Mesenchymal stem cell (in vitro differentiated cells and primary cell): ENCODE data around the gene ZCWPW1.
"Not testable (repeated sequence)": the region's sequence is repeated elsewhere in the genome, so short reads cannot be mapped to it uniquely, and the experiment has no call there.

ENCODE experiments used
- DNase-seq: peaks from one replicate; pipeline ENCODE4 v3.0.0-alpha.2; 2013
- H2AFZ ChIP-seq: one replicate; pipeline ENCODE4 v1.6.1; 2013; ENCODE audit warnings: low read depth, mild to moderate bottlenecking, control low read depth, inconsistent platforms, low read length, moderate library complexity
- H2AK5ac ChIP-seq: 2 replicates; pipeline ENCODE4 v1.6.1; 2013; ENCODE audit warnings: low read length, moderate library complexity, mild to moderate bottlenecking, inconsistent platforms; ENCODE audit not compliant: severe bottlenecking
- H2BK120ac ChIP-seq: one replicate; pipeline ENCODE4 v1.6.1; 2013; ENCODE audit warnings: low read depth, mild to moderate bottlenecking, inconsistent platforms, low read length, moderate library complexity
- H2BK12ac ChIP-seq, 2 experiments: one replicate each; pipeline ENCODE4 v1.6.1; 2013; ENCODE audit warnings: inconsistent platforms in 2 of 2, low read length in 2 of 2, mild to moderate bottlenecking in 2 of 2, moderate library complexity in 2 of 2, control low read depth in 1 of 2
- H2BK15ac ChIP-seq: one replicate; pipeline ENCODE4 v1.6.1; 2013; ENCODE audit warnings: mild to moderate bottlenecking, low read depth, inconsistent platforms; ENCODE audit not compliant: poor library complexity, severe bottlenecking
- H2BK5ac ChIP-seq: 2 replicates; pipeline ENCODE4 v1.6.1; 2013; ENCODE audit warnings: low read depth, mild to moderate bottlenecking, low read length, control low read depth, inconsistent platforms; ENCODE audit not compliant: poor library complexity, severe bottlenecking
- H3K14ac ChIP-seq, 2 experiments: one replicate each; pipeline ENCODE4 v1.6.1; 2013; ENCODE audit warnings: inconsistent platforms in 2 of 2, low read length in 2 of 2, control low read depth in 1 of 2, mild to moderate bottlenecking in 1 of 2, moderate library complexity in 1 of 2
- H3K18ac ChIP-seq, 2 experiments: one replicate each; pipeline ENCODE4 v1.6.1; 2013; ENCODE audit warnings: inconsistent platforms in 2 of 2, low read length in 2 of 2, control low read depth in 1 of 2, low read depth in 1 of 2, mild to moderate bottlenecking in 1 of 2
- H3K23ac ChIP-seq, 2 experiments: one replicate each; pipeline ENCODE4 v1.6.1; 2013; ENCODE audit warnings: inconsistent platforms in 2 of 2, low read length in 2 of 2, mild to moderate bottlenecking in 2 of 2, moderate library complexity in 2 of 2, control low read depth in 1 of 2
- H3K27ac ChIP-seq: 2 replicates; pipeline ENCODE4 v1.5.1; 2013; ENCODE audit warnings: mild to moderate bottlenecking, moderate library complexity, low read length, control low read depth, inconsistent platforms; ENCODE audit not compliant: poor library complexity, severe bottlenecking
- H3K27me3 ChIP-seq, 2 experiments: 2 replicates each; pipeline versions ENCODE4 v1.6.1 to v1.7.0; 2013; ENCODE audit warnings: low read length in 2 of 2, mild to moderate bottlenecking in 2 of 2, moderate library complexity in 2 of 2, control low read depth in 1 of 2, inconsistent platforms in 1 of 2; ENCODE audit not compliant: control insufficient read depth in 1 of 2, insufficient read depth in 1 of 2
- H3K36me3 ChIP-seq, 2 experiments: 2 replicates each; pipeline versions ENCODE4 v1.6.1 to v1.7.0; 2013; ENCODE audit warnings: low read length in 2 of 2, control low read depth in 1 of 2, inconsistent platforms in 1 of 2, low read depth in 1 of 2, mild to moderate bottlenecking in 1 of 2; ENCODE audit not compliant: insufficient read depth in 2 of 2, control insufficient read depth in 1 of 2
- H3K4ac ChIP-seq, 2 experiments: one replicate each; pipeline ENCODE4 v1.6.1; 2013; ENCODE audit warnings: inconsistent platforms in 2 of 2, low read length in 2 of 2, mild to moderate bottlenecking in 2 of 2, moderate library complexity in 2 of 2, control low read depth in 1 of 2, low read depth in 1 of 2
- H3K4me1 ChIP-seq: 2 replicates; pipeline ENCODE4 v1.6.1; 2013; ENCODE audit warnings: low read depth, low read length, control low read depth; ENCODE audit not compliant: control insufficient read depth, insufficient read depth
- H3K4me2 ChIP-seq: 2 replicates; pipeline ENCODE4 v1.6.1; 2013; ENCODE audit warnings: low read length, mild to moderate bottlenecking, inconsistent platforms; ENCODE audit not compliant: poor library complexity, severe bottlenecking
- H3K4me3 ChIP-seq, 2 experiments: 2 replicates each; pipeline versions ENCODE4 v1.5.1 to v1.7.0; 2013; ENCODE audit warnings: low read length in 2 of 2, mild to moderate bottlenecking in 2 of 2, control low read depth in 1 of 2, low read depth in 1 of 2; ENCODE audit not compliant: insufficient read depth in 1 of 2
- H3K79me1 ChIP-seq: replicated peaks from 2 replicates; pipeline ENCODE4 v1.6.1; 2013; ENCODE audit warnings: mild to moderate bottlenecking, control low read depth, low read length, inconsistent platforms; ENCODE audit not compliant: poor library complexity, severe bottlenecking
- H3K9ac ChIP-seq: 2 replicates; pipeline ENCODE4 v1.7.0; 2013; ENCODE audit warnings: mild to moderate bottlenecking, low read length, moderate library complexity
- H3K9me3 ChIP-seq: 2 replicates; pipeline ENCODE4 v1.7.0; 2013; ENCODE audit warnings: mild to moderate bottlenecking, low read length; ENCODE audit not compliant: control insufficient read depth
- H4K8ac ChIP-seq: one replicate; pipeline ENCODE4 v1.6.1; 2013; ENCODE audit warnings: inconsistent platforms, mild to moderate bottlenecking, low read length, moderate library complexity
- H4K91ac ChIP-seq: one replicate; pipeline ENCODE4 v1.6.1; 2013; ENCODE audit warnings: mild to moderate bottlenecking, low read length, inconsistent platforms
- WGBS: methylation state at CpG from one replicate; pipeline ENCODE4 v1.1.7; 2013; ENCODE audit warnings: mixed read lengths; 5-methylcytosine and 5-hydroxymethylcytosine counted together

The ZCWPW1 gene

GRCh38 chr7:100387695-100388094 lies 40.8 kb downstream of the ZCWPW1 start:
- Histone ChIP-seq H2AK5ac (no peak overlapping the region), H4K8ac (no peak overlapping the region), H3K23ac (no peak overlapping the region), H4K91ac (no peak overlapping the region), H3K4me1 (peaks cover 4% of the 10 kb centered on the region), H2BK12ac (no peak overlapping the region), H3K79me1 (no peaks in the 10 kb centered on the region), H3K36me3 (no peaks in the 10 kb centered on the region), H3K18ac (no peak overlapping the region), H3K27me3 (peaks cover 8 to 30% of the 10 kb centered on the region in 2 experiments), H3K9me3 (no peaks in the 10 kb centered on the region), H2BK120ac (no peak overlapping the region), H2AFZ (no peak overlapping the region), H3K27ac (no peak overlapping the region), H2BK15ac (no peak overlapping the region), H3K14ac (no peak overlapping the region), H3K4ac (no peak overlapping the region), H2BK5ac (no peak overlapping the region), H3K4me3 (no peak overlapping the region), H3K9ac (no peak overlapping the region), H3K4me2 (no peak overlapping the region)
- DNase-seq, result no peak
- WGBS, result 100% methylated on average over 1 of the region's 2 CpGs

GRCh38 chr7:100386940-100387339 lies 41.6 kb downstream of the ZCWPW1 start:
- H2BK15ac ChIP-seq, result no peak overlapping the region
- H4K91ac ChIP-seq, result no peak overlapping the region
- H3K4me2 ChIP-seq, result no peak overlapping the region
- no peak overlapping the region for H2AFZ ChIP-seq
- no peak overlapping the region for H3K9ac ChIP-seq
- no peak overlapping the region for H3K4ac ChIP-seq
- H3K79me1 ChIP-seq, result no peaks in the 10 kb centered on the region
- DNase-seq, result no peak
- WGBS, result 95% methylated on average over 2 of the region's 5 CpGs
- no peak overlapping the region for H2BK120ac ChIP-seq
- H4K8ac ChIP-seq, result no peak overlapping the region
- H2AK5ac ChIP-seq, result no peak overlapping the region
- no peak overlapping the region for H3K18ac ChIP-seq
- H3K27me3 ChIP-seq, result peaks cover 12 to 25% of the 10 kb centered on the region in 2 experiments
- no peak overlapping the region for H3K27ac ChIP-seq
- no peak overlapping the region for H2BK5ac ChIP-seq
- no peaks in the 10 kb centered on the region for H3K9me3 ChIP-seq
- H2BK12ac ChIP-seq, result no peak overlapping the region
- H3K23ac ChIP-seq, result no peak overlapping the region
- H3K36me3 ChIP-seq, result no peaks in the 10 kb centered on the region
- H3K14ac ChIP-seq, result no peak overlapping the region
- H3K4me3 ChIP-seq, result no peak overlapping the region
- H3K4me1 ChIP-seq, result peaks cover 4% of the 10 kb centered on the region

DNA sequence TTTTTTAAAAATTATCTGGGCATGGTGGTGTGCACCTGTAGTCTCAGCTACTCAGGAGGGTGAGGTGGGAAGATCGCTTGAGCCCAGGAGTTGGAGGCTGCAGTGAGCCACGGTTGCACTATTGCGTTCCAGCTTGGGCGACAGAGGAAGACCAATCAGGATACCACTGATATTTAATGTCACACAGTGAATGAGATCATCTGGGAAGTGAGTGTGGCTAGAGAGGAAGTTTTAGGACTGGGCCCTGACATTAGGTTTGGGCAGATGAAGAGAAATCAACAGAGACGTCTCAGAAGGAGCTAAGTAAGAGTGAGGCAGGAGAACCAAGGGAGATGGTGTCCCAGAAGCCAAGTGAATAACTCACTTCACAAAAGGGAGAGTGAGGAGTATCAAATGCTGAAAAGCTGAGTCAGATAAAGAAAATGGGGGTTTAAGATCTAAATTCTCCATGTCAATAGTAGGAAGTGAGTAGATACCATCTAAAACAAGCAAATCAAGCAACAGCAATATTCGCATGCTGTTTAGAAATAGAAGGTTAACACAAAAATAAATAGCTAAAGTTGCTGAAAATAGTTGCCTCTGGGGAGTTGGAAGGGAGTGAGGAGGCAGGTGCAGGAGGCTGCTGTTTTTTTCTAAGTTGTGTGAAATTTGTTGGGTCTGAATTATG lies 43.7 kb downstream of the ZCWPW1 start:
- H3K4me1 ChIP-seq, result peaks cover 4% of the 10 kb centered on the region
- no peak overlapping the region for H2AK5ac ChIP-seq
- no peak overlapping the region for H4K8ac ChIP-seq
- no peak overlapping the region for H3K27ac ChIP-seq
- H3K9me3 ChIP-seq, result no peaks in the 10 kb centered on the region
- H2BK15ac ChIP-seq, result no peak overlapping the region
- no peak overlapping the region for H3K14ac ChIP-seq
- no peak overlapping the region for H2BK12ac ChIP-seq
- no peak overlapping the region for H2BK120ac ChIP-seq
- 78% methylated on average over 6 of the region's 6 CpGs for WGBS
- H3K4me3 ChIP-seq, result no peak overlapping the region
- H3K23ac ChIP-seq, result no peak overlapping the region
- no peak overlapping the region for H3K9ac ChIP-seq
- H2AFZ ChIP-seq, result no peak overlapping the region
- H3K27me3 ChIP-seq, result peaks cover 7 to 10% of the 10 kb centered on the region in 2 experiments
- H3K36me3 ChIP-seq, result no peaks in the 10 kb centered on the region
- H3K4ac ChIP-seq, result no peak overlapping the region
- DNase-seq, result no peak
- no peak overlapping the region for H3K18ac ChIP-seq
- H3K79me1 ChIP-seq, result no peaks in the 10 kb centered on the region
- no peak overlapping the region for H2BK5ac ChIP-seq
- no peak overlapping the region for H3K4me2 ChIP-seq
- no peak overlapping the region for H4K91ac ChIP-seq

GRCh38 chr7:100382234-100382853 lies 46.2 kb downstream of the ZCWPW1 start:
- H3K18ac ChIP-seq, H4K8ac ChIP-seq, H2AK5ac ChIP-seq, H3K14ac ChIP-seq, H3K36me3 ChIP-seq, DNase-seq, H3K4me3 ChIP-seq, H3K4me2 ChIP-seq, H2BK12ac ChIP-seq, H3K9ac ChIP-seq, H3K27ac ChIP-seq, H2BK5ac ChIP-seq, H3K4me1 ChIP-seq, H3K4ac ChIP-seq, H3K9me3 ChIP-seq, H4K91ac ChIP-seq, H3K27me3 ChIP-seq, H3K79me1 ChIP-seq, H2BK15ac ChIP-seq, H2AFZ ChIP-seq, H3K23ac ChIP-seq, H2BK120ac ChIP-seq: not testable (repeated sequence)
- WGBS, result 90% methylated on average over 7 of the region's 8 CpGs
